Thoracic aorta (tissue), 2 donors: ENCODE data around the gene BTBD8. TPM values are rescaled to one million over a fixed set of nuclear protein-coding genes. Genes with fewer than 3 reads are reported as not detected.
"Not testable (repeated sequence)": the region's sequence is repeated elsewhere in the genome, so short reads cannot be mapped to it uniquely, and the experiment has no call there.

Source experiments
- ATAC-seq: fragments of 150-250 bp; one replicate; pipeline ENCODE4 v1.8.0; 2017; ENCODE audit warnings: low read depth; ENCODE audit not compliant: insufficient number of reproducible peaks, low FRiP score
- DNase-seq: peaks from one replicate; pipeline ENCODE4 v3.0.0-alpha.2; 2020; ENCODE audit warnings: low spot score
- H3K27ac ChIP-seq, 2 donors: fragments of 200-600 bp; sonication (generic); 1 replicate in 1 of 2; 2 replicates in 1 of 2; pipeline ENCODE4 v1.5.1; 2016; ENCODE audit warnings: mild to moderate bottlenecking in 2 of 2, moderate library complexity in 2 of 2
- H3K27me3 ChIP-seq: fragments of 200-600 bp; sonication (generic); replicated peaks from 2 replicates; pipeline ENCODE4 v1.6.0; 2016; ENCODE audit warnings: mild to moderate bottlenecking; ENCODE audit not compliant: insufficient read depth
- H3K36me3 ChIP-seq: fragments of 200-600 bp; sonication (generic); one replicate; pipeline ENCODE4 v1.5.1; 2016
- H3K4me1 ChIP-seq, 2 donors: fragments of 200-600 bp; sonication (generic); 1 replicate in 1 of 2; 2 replicates in 1 of 2; pipeline versions ENCODE4 v1.5.1 to v1.6.0; 2016; ENCODE audit warnings: low read depth in 2 of 2, mild to moderate bottlenecking in 1 of 2; ENCODE audit not compliant: control insufficient read depth in 1 of 2
- H3K4me3 ChIP-seq: fragments of 200-600 bp; sonication (generic); 2 replicates; pipeline ENCODE4 v1.5.1; 2016; ENCODE audit warnings: mild to moderate bottlenecking
- H3K9me3 ChIP-seq: fragments of 200-600 bp; sonication (generic); 2 replicates; pipeline ENCODE4 v1.5.1; 2016
- total RNA-seq, 2 donors: library from RNA; depleted of rRNA; stranded (reverse); fragments of >200 nt; gene quantifications; one replicate each; pipeline versions ENCODE4 v1.1.0 to v1.2.3, GENCODE V29; 2016
- TF ChIP-seq, protein P1 (sequence below): fragments of 200-600 bp; sonication (generic); IDR thresholded peaks from one replicate; pipeline ENCODE4 v1.5.1; 2019; ENCODE audit warnings: antibody characterized with exemption

The BTBD8 gene
- total RNA-seq, 2 donors from 2014 or later = 3.8 to 12.9 TPM

DNA sequence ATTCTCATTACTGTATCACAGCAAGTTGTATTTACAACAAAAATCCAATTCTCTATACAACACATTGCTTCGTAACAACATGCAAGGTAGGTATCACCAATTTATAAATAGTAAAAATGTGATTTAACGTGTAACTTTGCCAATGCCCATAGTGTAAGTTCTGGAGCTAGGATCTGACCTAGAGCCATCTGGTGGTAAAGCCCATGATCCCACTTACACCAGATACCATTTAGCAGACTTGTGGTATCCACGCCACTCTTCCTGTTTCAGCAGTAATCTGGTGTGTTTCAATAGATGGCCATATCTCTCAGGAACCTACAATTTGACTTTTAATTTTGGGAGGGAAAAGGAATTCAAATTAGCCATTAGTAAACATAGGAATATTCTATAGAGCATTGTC lies 15.1 kb upstream of the BTBD8 start:
- H3K27ac ChIP-seq = no peak overlapping the region
- H3K27me3 ChIP-seq = no peaks in the 10 kb centered on the region
- no peak for DNase-seq
- no peak overlapping the region for H3K4me3 ChIP-seq
- H3K4me1 ChIP-seq = no peaks in the 10 kb centered on the region
- no peaks in the 10 kb centered on the region for H3K9me3 ChIP-seq
- no peak for ATAC-seq
- TF ChIP-seq, protein P1, sequence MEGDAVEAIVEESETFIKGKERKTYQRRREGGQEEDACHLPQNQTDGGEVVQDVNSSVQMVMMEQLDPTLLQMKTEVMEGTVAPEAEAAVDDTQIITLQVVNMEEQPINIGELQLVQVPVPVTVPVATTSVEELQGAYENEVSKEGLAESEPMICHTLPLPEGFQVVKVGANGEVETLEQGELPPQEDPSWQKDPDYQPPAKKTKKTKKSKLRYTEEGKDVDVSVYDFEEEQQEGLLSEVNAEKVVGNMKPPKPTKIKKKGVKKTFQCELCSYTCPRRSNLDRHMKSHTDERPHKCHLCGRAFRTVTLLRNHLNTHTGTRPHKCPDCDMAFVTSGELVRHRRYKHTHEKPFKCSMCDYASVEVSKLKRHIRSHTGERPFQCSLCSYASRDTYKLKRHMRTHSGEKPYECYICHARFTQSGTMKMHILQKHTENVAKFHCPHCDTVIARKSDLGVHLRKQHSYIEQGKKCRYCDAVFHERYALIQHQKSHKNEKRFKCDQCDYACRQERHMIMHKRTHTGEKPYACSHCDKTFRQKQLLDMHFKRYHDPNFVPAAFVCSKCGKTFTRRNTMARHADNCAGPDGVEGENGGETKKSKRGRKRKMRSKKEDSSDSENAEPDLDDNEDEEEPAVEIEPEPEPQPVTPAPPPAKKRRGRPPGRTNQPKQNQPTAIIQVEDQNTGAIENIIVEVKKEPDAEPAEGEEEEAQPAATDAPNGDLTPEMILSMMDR = no peak
- H3K36me3 ChIP-seq = no peaks in the 10 kb centered on the region

GRCh38 chr1:92066321-92066720 lies 13.8 kb upstream of the BTBD8 start:
- Histone ChIP-seq H3K27ac (no peak overlapping the region), H3K4me1 (no peaks in the 10 kb centered on the region), H3K27me3 (no peaks in the 10 kb centered on the region), H3K4me3 (no peak overlapping the region), H3K9me3 (no peaks in the 10 kb centered on the region), H3K36me3 (no peaks in the 10 kb centered on the region)
- ATAC-seq (no peak), DNase-seq (no peak)
- TF ChIP-seq, protein P1 = no peak

DNA sequence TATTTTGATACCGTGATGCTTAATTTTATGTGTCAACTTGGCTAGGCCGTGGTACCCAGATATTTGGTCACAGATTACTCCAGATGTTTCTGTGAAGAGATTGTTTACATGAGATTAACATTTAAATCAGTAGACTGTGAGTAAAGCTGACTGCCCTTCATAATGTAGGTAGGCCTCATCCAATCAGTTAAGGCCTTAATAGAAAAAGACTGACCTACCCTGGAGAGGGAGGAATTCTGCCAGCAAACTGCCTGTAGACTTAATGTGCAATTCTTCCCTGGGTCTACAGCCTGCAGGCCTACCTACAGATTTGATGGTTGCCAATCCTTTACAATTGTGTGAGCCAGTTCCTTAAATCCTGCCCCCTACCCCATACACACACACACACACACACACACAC lies 9.3 kb upstream of the BTBD8 start:
- Histone ChIP-seq H3K4me1 (no peaks in the 10 kb centered on the region), H3K27ac (no peak overlapping the region), H3K9me3 (no peaks in the 10 kb centered on the region), H3K4me3 (no peak overlapping the region), H3K36me3 (no peaks in the 10 kb centered on the region), H3K27me3 (no peaks in the 10 kb centered on the region)
- no peak for DNase-seq
- TF ChIP-seq, protein P1 = no peak
- no peak for ATAC-seq

- H3K9me3 ChIP-seq, H3K27me3 ChIP-seq, H3K4me1 ChIP-seq, H3K27ac ChIP-seq, DNase-seq, H3K36me3 ChIP-seq, ATAC-seq, H3K4me3 ChIP-seq: not testable (repeated sequence)
These were observed 5.7 kb upstream of the BTBD8 start for GRCh38 chr1:92074446-92074845.

GRCh38 chr1:92075311-92075710 lies 4.8 kb upstream of the BTBD8 start, which contains the start of gene SETSIP:
Gene SETSIP (minus strand): TSS chr1:92075411. CDS start chr1:92075411, 0 bp downstream.
- Histone ChIP-seq H3K9me3 (no peaks in the 10 kb centered on the region), H3K4me3 (no peak within 1 kb of the TSS), H3K36me3 (no peaks in the 10 kb centered on the region), H3K27me3 (no peaks in the 10 kb centered on the region), H3K4me1 (no peaks in the 10 kb centered on the region), H3K27ac (no peak within 1 kb of the TSS)
- ATAC-seq (no peak), DNase-seq (no peak)
- TF ChIP-seq, protein P1 = no peak

GRCh38 chr1:92076363-92076762 lies 3.8 kb upstream of the BTBD8 start:
- ATAC-seq = no peak

GRCh38 chr1:92078077-92078476 lies 2.1 kb upstream of the BTBD8 start:
- H3K9me3 ChIP-seq, ATAC-seq, H3K36me3 ChIP-seq, DNase-seq, H3K4me3 ChIP-seq, H3K27ac ChIP-seq, H3K27me3 ChIP-seq: not testable (repeated sequence)
- peaks cover 3 to 11% of the 10 kb centered on the region in 2 donors for H3K4me1 ChIP-seq

More at GRCh38 chr1:92076363-92076762, 3.8 kb upstream of the BTBD8 start:
- TF ChIP-seq, protein P1 = no peak
- Histone ChIP-seq H3K27ac (no peak overlapping the region), H3K9me3 (no peaks in the 10 kb centered on the region), H3K4me3 (no peak overlapping the region), H3K27me3 (no peaks in the 10 kb centered on the region), H3K4me1 (peaks cover 3 to 4% of the 10 kb centered on the region in 2 donors), H3K36me3 (no peaks in the 10 kb centered on the region)
- no peak for DNase-seq
